Endothelial cell of umbilical vein (primary cell): ENCODE results near the gene PIM3. TPM values are rescaled to one million over a fixed set of nuclear protein-coding genes. Genes with fewer than 3 reads are reported as not detected.

Experiments used
- BruUV-seq: library from RNA; stranded (reverse); fragments of 400-500 nt; replicated peaks from 2 replicates; lab custom pipeline; 2021; lab: Mats Ljungman, UMichigan
- CTCF ChIA-PET: fragments of 300-600, 350-600 bp; sonication (Branson Sonifier 250); formaldehyde crosslinking; loops from one replicate; lab custom pipeline; 2021; ENCODE audit warnings: antibody characterized with exemption, inconsistent platforms; lab: Charles Lee
- POLR2A ChIA-PET: fragments of 300-600, 350-600 bp; sonication (Branson Sonifier 250); formaldehyde crosslinking; loops from one replicate; lab custom pipeline; 2021; ENCODE audit warnings: antibody characterized with exemption, inconsistent platforms; lab: Charles Lee
- DNase-seq: peaks from one replicate; pipeline ENCODE4 v3.0.0-alpha.2; 2011; ENCODE audit warnings: low read depth, low spot score
- FAIRE-seq: peaks from 2 replicates; lab custom pipeline; 2011; peaks lifted over from hg19 to GRCh38; lab: Jason Lieb, UNC
- H2AFZ ChIP-seq: 2 replicates; pipeline ENCODE4 v1.6.0; 2012; ENCODE audit warnings: low read depth, low read length, control low read depth, inconsistent platforms
- H3K27ac ChIP-seq: 2 replicates; pipeline ENCODE4 v1.5.1; 2011; ENCODE audit warnings: low read depth, mild to moderate bottlenecking, control low read depth, low read length, moderate library complexity; ENCODE audit not compliant: insufficient read depth
- H3K27me3 ChIP-seq, 2 experiments: 2 replicates each; pipeline versions ENCODE4 v1.6.0 to v1.6.1; 2011; ENCODE audit warnings: low read length in 2 of 2, mixed read lengths in 1 of 2; ENCODE audit not compliant: control insufficient read depth in 2 of 2, insufficient read depth in 2 of 2
- H3K36me3 ChIP-seq, 2 experiments: 2 replicates in 1 of 2; 3 replicates in 1 of 2; pipeline ENCODE4 v1.5.1; 2011; ENCODE audit warnings: low read length in 2 of 2, mild to moderate bottlenecking in 1 of 2, moderate library complexity in 1 of 2; ENCODE audit not compliant: control insufficient read depth in 2 of 2, insufficient read depth in 2 of 2; ENCODE audit errors: extremely low read depth in 1 of 2
- H3K4me1 ChIP-seq: 3 replicates; pipeline ENCODE4 v1.5.1; 2011; ENCODE audit warnings: mild to moderate bottlenecking, low read length; ENCODE audit not compliant: control insufficient read depth, insufficient read depth; ENCODE audit errors: extremely low read depth
- H3K4me2 ChIP-seq: 2 replicates; pipeline ENCODE4 v1.6.1; 2011; ENCODE audit warnings: low read length, control low read depth, mixed read lengths; ENCODE audit not compliant: insufficient read depth
- H3K4me3 ChIP-seq, 3 experiments: fragments of 200-600 bp in 1 of 3; sonication (generic), shearing (Covaris generic) in 1 of 3; replicated peaks in 1 of 3; 2 replicates each; pipeline ENCODE4 v1.5.1; 2011 to 2016; ENCODE audit warnings: control low read depth in 3 of 3, low read length in 3 of 3, mild to moderate bottlenecking in 2 of 3, inconsistent platforms in 1 of 3, low read depth in 1 of 3, moderate library complexity in 1 of 3; ENCODE audit not compliant: insufficient read depth in 1 of 3
- H3K79me2 ChIP-seq: 2 replicates; pipeline ENCODE4 v1.6.0; 2012; ENCODE audit warnings: low read length, inconsistent platforms; ENCODE audit not compliant: control insufficient read depth, insufficient read depth
- H3K9ac ChIP-seq: replicated peaks from 2 replicates; pipeline ENCODE3; 2011; ENCODE audit warnings: low read length, control low read depth; ENCODE audit not compliant: insufficient read depth; ENCODE audit errors: extremely low read depth
- H3K9me1 ChIP-seq: replicated peaks from 3 replicates; pipeline ENCODE4 v1.6.0; 2011; ENCODE audit warnings: mild to moderate bottlenecking, low read length; ENCODE audit not compliant: control insufficient read depth, insufficient read depth; ENCODE audit errors: extremely low read depth
- H3K9me3 ChIP-seq: replicated peaks from 2 replicates; pipeline ENCODE4 v1.5.1; 2012; ENCODE audit warnings: low read length, inconsistent platforms; ENCODE audit not compliant: control insufficient read depth, insufficient read depth
- H4K20me1 ChIP-seq: replicated peaks from 2 replicates; pipeline ENCODE3; 2011; ENCODE audit warnings: mild to moderate bottlenecking, low read length; ENCODE audit not compliant: control insufficient read depth, insufficient read depth; ENCODE audit errors: extremely low read depth
- EZH2 ChIP-seq: IDR thresholded peaks from 2 replicates; pipeline ENCODE4 v1.6.1; 2012; ENCODE audit warnings: borderline replicate concordance, low read depth, mild to moderate bottlenecking, moderate library complexity, low read length, inconsistent platforms; ENCODE audit not compliant: severe bottlenecking
- FOS ChIP-seq: IDR thresholded peaks from 2 replicates; pipeline ENCODE4 v1.6.1; 2011; ENCODE audit warnings: mild to moderate bottlenecking, low read length, moderate library complexity, borderline replicate concordance; ENCODE audit not compliant: insufficient read depth
- GATA2 ChIP-seq: IDR thresholded peaks from 2 replicates; pipeline ENCODE4 v1.7.0; 2011; ENCODE audit warnings: low read depth, mild to moderate bottlenecking, moderate library complexity, mixed read lengths, low read length; ENCODE audit not compliant: insufficient read length, insufficient read depth
- JUN ChIP-seq: IDR thresholded peaks from 2 replicates; pipeline ENCODE4 v1.6.1; 2011; ENCODE audit warnings: borderline replicate concordance, low read depth; ENCODE audit not compliant: insufficient read length, insufficient read depth
- MAX ChIP-seq: IDR thresholded peaks from 2 replicates; pipeline ENCODE4 v1.6.1; 2011; ENCODE audit not compliant: insufficient read depth, insufficient read length
- MYC ChIP-seq: IDR thresholded peaks from one replicate; pipeline ENCODE4 v1.6.1; 2011; ENCODE audit warnings: mild to moderate bottlenecking, low read depth, low read length
- POLR2A ChIP-seq: IDR thresholded peaks from 2 replicates; pipeline ENCODE4 v1.6.1; 2012; ENCODE audit warnings: low read depth, mild to moderate bottlenecking, control low read depth, low read length
- POLR2AphosphoS5 ChIP-seq: IDR thresholded peaks from 2 replicates; pipeline ENCODE4 v1.6.1; 2012; ENCODE audit warnings: low read depth, mild to moderate bottlenecking, control low read depth, low read length, moderate library complexity; ENCODE audit not compliant: insufficient read depth
- dilution Hi-C: fragments of 300-500 bp; cut with MboI; formaldehyde crosslinking; loops from one replicate; pipeline ENCODE4 v1.15.0; 2019; ENCODE audit warnings: low sequenced_read_pairs; ENCODE audit not compliant: extremely low pct_ligation_motif_present
- intact Hi-C: fragments of 100-400 bp; cut with micrococcal nuclease; formaldehyde crosslinking; loops from one replicate; pipeline ENCODE4 v1.10.0; 2022
- polyA plus RNA-seq, 4 experiments: library from polyadenylated mRNA; depleted of rRNA in 3 of 4; stranded (reverse) in 3 of 4; unstranded in 1 of 4; fragments of >200 nt; gene quantifications; 2 replicates each; pipeline versions ENCODE4 v1.2.1 to v1.2.3, GENCODE V29; 2011 to 2012; ENCODE audit warnings: missing spikeins in 1 of 4
- total RNA-seq: library from RNA; stranded (reverse); gene quantifications from 2 replicates; pipeline ENCODE4 v1.2.3, GENCODE V29; 2021
- TF ChIP-seq, protein P1 (sequence below), 2 donors: IDR thresholded peaks; 1 replicate in 1 of 2; 2 replicates in 1 of 2; pipeline ENCODE4 v1.5.1; 2011; ENCODE audit warnings: low read length in 2 of 2, mild to moderate bottlenecking in 2 of 2, moderate library complexity in 2 of 2, control low read depth in 1 of 2, inconsistent platforms in 1 of 2, low read depth in 1 of 2; ENCODE audit not compliant: insufficient read depth in 1 of 2; ENCODE audit errors: extremely low read depth in 1 of 2

The PIM3 gene
- total and polyA plus RNA-seq, 2 donors (not counting 3 experiments of a cell fraction or from before 2014, with no cell fraction given): 131 to 185 TPM

DNA sequence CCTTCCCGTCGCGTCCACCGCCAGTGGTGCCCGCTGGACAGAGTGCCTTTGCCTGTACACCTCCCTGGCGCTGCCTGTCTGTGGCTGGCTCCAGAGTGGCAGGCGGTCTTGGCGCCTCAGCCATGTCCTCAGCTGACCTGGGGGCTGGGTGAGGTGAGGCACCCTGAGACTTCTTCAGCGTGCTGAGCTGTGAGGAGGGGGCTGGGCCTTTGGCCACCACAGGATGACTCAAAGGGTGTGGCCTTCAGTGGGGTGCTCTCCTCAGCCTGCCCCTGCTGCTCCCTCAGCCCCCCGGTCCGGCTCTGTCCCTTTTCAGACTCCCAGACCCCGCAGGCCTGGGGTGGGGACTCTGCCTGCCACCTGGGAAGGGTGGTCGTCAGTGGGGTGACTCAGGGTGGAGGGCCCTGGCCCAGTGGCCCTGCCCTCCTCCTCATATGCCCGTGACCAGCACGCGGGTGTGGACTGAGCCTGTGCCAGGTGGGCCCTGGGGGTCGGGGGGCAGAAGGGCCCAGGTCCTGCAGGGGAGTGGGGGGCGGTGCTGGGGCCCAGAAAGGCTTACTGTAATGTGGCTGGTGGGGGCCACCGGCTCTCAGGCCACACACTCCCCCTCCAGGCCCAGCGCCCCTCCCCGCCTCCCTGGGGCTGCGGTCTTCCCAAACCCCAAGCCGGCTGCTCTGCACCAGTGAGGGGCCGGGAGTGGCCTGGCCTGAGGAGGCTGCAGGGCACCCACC is 26.2 kb upstream of the PIM3 start:
- TF ChIP-seq MYC: no peak
- TF ChIP-seq MAX: no peak
- no peak for TF ChIP-seq JUN
- TF ChIP-seq POLR2AphosphoS5: no peak
- TF ChIP-seq, protein P1, sequence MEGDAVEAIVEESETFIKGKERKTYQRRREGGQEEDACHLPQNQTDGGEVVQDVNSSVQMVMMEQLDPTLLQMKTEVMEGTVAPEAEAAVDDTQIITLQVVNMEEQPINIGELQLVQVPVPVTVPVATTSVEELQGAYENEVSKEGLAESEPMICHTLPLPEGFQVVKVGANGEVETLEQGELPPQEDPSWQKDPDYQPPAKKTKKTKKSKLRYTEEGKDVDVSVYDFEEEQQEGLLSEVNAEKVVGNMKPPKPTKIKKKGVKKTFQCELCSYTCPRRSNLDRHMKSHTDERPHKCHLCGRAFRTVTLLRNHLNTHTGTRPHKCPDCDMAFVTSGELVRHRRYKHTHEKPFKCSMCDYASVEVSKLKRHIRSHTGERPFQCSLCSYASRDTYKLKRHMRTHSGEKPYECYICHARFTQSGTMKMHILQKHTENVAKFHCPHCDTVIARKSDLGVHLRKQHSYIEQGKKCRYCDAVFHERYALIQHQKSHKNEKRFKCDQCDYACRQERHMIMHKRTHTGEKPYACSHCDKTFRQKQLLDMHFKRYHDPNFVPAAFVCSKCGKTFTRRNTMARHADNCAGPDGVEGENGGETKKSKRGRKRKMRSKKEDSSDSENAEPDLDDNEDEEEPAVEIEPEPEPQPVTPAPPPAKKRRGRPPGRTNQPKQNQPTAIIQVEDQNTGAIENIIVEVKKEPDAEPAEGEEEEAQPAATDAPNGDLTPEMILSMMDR (IDR thresholded peaks at IDR 0.05; ENCODE audit: extremely low read depth in 1 of 2, insufficient read depth in 1 of 2, low read depth in 1 of 2, low read length in 2 of 2): no peak
- TF ChIP-seq POLR2A: no peak
- no peak for TF ChIP-seq EZH2
- no peak for TF ChIP-seq GATA2
- no peak for TF ChIP-seq FOS
- intact Hi-C loops (no loop called here), dilution Hi-C loops (no loop called here)
- Histone ChIP-seq H3K9me3 (no peaks in the 10 kb centered on the region), H3K4me1 (peaks cover 68% of the 10 kb centered on the region), H2AFZ (no peak overlapping the region), H3K27me3 (no peaks in the 10 kb centered on the region), H3K27ac (peak overlapping the region; percentile 78), H3K79me2 (no peaks in the 10 kb centered on the region), H3K4me2 (peak overlapping the region; percentile 47), H3K4me3 (peak overlapping the region in 1 of 3 experiments; percentile 33), H3K9ac (peak overlapping the region; percentile 45), H4K20me1 (no peaks in the 10 kb centered on the region), H3K36me3 (no peaks in the 10 kb centered on the region), H3K9me1 (no peaks in the 10 kb centered on the region)
- POLR2A ChIA-PET: interaction anchor here (1.4 kb wide), 1 partner anchor 28 kb away, joined by 3 read pairs; no protein-coding TSS in a partner anchor
- DNase-seq (no peak), FAIRE-seq (no peak)
- no TSS peak for BruUV-seq
- CTCF ChIA-PET: interaction anchor here (2.5 kb wide), 1 partner anchor 96 kb away, joined by 26 read pairs; no protein-coding TSS in a partner anchor
